ENCODE data around the gene MZF1.

The MZF1 gene

DNA sequence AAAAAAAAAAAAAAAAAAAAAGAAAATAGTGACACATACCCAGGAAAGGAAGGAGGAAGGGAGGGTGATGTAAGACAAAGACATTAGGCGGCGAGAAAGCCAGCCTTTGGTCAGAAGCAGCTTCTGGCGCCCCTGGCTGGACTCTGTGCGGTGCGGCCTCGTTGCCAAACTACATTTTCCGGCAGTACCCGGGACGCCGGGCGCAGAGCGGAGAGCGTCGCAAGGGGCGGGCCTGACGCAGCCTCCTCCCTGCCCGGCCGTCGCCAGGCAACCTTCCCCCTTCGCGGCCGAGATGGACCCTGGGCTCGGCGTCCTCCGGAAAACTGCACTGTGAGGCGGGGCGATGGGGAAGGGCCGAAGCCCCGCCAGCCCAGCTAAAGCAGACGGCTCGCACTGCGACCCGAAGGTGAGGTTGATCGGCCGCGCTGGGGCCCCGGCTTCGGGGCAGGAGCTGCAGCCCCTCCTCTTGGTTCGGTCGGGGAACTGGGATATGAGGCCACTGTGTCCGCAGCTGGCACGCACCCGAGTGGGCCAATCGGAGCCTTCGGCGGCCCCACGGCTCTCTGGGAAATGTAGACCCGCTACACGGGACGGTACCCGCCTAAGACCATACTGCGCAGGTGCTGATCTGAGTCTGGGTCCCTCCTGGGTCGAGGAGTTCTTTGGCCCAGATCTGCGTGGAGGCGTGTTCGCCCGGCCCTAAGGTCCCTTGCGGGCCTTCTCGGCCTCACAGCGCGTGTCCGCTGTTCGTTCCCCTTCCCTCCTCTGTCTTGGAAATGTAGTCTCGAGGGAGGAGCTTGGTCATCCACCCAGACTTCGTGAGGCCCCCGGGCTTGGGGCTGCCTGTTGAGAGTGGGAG is 2.3 kb upstream of the MZF1 start:
- peak; percentile 85 to 90 for DNase-seq (ENCODE audit: low spot score in 2 of 2)
- Histone ChIP-seq H3K9me3 (no peaks in the 10 kb centered on the region), H3K27me3 (ENCODE audit: low read depth) (no peaks in the 10 kb centered on the region), H3K36me3 (replicated peaks) (no peaks in the 10 kb centered on the region; the same call in 1 of the 2 replicates), H3K4me3 (peak overlapping the region; percentile 82), H3K4me1 (peaks cover 8% of the 10 kb centered on the region)
- in situ Hi-C loops (cut with MboI; ENCODE audit: low sequenced_read_pairs), result no loop called here

DNA sequence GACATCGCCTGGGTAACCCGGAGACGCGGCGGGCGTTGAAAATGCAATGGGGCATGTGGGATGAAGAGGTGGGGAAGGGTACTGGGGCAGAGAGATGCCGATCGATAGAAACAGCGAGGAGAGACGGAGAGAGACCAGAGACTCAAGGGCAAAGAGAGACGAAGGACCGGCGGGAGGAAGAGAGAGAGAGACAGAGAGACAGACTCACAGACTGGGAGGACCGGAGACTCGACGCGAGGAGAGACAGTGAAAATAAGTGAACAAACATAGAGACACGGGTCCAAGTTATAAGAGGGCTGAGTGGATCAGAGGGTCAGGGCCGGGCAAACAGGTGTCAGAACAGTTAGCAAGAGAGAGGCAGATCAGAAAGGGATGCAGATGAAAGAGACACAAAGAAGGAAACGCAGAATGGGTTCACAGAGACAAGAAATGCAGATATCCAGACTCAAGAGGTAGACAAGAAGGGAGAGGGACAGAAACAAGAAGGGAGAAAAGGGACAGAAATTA is 576 bp upstream of the MZF1 start:
- in situ Hi-C loops (cut with MboI; ENCODE audit: low sequenced_read_pairs), result no loop called here
- H3K4me1 ChIP-seq, result peaks cover 8% of the 10 kb centered on the region
- no peaks in the 10 kb centered on the region for H3K27me3 ChIP-seq (ENCODE audit: low read depth)
- peak overlapping the region; percentile 65 for H3K4me3 ChIP-seq
- DNase-seq (ENCODE audit: low spot score in 2 of 2), result no peak
- no peaks in the 10 kb centered on the region for H3K9me3 ChIP-seq
- H3K36me3 ChIP-seq (replicated peaks), result no peaks in the 10 kb centered on the region; the same call in none of the 2 replicates

DNA sequence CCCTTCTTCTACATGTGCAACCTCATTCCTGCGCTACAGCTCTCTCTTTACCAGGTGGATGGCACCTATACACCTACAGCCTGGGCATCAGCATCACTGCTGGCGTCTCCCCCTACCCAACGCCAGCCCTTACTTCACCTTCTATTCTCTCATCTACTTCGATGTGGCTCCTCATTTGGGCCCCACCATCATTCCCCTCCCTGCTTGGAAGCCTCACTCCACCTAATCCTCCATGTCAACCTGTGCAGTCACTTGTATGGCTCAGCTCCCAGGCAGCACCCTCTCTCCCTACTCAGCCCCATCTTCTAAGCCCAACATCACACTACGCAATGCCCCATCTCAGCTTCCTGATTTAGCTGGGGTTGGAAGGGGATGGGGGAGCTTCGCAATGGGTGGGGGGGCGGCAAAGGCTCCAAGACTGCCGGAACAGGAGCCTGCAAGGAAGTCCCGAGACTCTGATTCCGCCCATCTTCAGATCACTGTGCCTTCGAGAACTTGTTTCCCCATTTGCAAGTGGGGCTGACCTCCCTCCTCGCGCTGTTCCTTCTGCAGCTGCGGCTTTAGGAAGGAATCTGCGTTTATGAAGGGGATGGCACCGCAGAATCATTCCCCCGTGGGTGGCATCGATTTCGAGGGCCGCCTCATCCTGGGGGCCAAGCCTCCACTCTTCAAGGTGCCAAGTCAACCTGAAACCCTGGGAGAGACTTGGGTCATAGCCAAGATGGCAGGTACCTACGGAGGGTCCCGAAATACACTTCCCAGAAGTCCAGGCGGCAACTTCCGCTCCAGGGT is 913 bp downstream of the MZF1 start:
- in situ Hi-C loops (cut with MboI; ENCODE audit: low sequenced_read_pairs), result no loop called here
- Histone ChIP-seq H3K4me3 (peak overlapping the region; percentile 65), H3K9me3 (no peaks in the 10 kb centered on the region), H3K27me3 (ENCODE audit: low read depth) (no peaks in the 10 kb centered on the region), H3K4me1 (peaks cover 8% of the 10 kb centered on the region), H3K36me3 (replicated peaks) (no peaks in the 10 kb centered on the region; the same call in none of the 2 replicates)
- DNase-seq (ENCODE audit: low spot score in 2 of 2), result peak in 1 of 2 experiments; percentile 5

DNA sequence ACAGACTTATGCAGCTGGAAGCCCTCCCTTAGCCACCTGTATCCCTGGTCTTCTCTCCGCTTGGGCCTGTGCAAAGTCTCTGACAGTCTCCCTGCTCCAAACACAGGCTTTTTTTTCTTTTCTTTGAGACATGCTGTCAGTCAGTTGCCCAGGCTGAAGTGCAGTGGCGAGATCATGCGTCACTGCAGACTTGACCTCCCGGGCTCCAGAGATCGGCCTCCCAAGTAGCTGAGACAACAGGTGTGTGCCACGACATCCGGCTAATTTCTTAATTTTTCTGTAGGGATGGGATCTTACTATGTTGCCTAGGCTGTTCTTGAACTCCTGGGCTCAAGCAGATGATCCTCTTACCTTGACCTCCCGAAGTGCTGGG is 1.6 kb downstream of the MZF1 start:
- Histone ChIP-seq H3K27me3 (ENCODE audit: low read depth) (no peaks in the 10 kb centered on the region), H3K9me3 (no peaks in the 10 kb centered on the region), H3K36me3 (replicated peaks) (no peaks in the 10 kb centered on the region; the same call in none of the 2 replicates), H3K4me3 (no peak overlapping the region), H3K4me1 (peaks cover 8% of the 10 kb centered on the region)
- in situ Hi-C loops (cut with MboI; ENCODE audit: low sequenced_read_pairs), result no loop called here
- peak in 1 of 2 experiments; percentile 4 for DNase-seq (ENCODE audit: low spot score in 2 of 2)

DNA sequence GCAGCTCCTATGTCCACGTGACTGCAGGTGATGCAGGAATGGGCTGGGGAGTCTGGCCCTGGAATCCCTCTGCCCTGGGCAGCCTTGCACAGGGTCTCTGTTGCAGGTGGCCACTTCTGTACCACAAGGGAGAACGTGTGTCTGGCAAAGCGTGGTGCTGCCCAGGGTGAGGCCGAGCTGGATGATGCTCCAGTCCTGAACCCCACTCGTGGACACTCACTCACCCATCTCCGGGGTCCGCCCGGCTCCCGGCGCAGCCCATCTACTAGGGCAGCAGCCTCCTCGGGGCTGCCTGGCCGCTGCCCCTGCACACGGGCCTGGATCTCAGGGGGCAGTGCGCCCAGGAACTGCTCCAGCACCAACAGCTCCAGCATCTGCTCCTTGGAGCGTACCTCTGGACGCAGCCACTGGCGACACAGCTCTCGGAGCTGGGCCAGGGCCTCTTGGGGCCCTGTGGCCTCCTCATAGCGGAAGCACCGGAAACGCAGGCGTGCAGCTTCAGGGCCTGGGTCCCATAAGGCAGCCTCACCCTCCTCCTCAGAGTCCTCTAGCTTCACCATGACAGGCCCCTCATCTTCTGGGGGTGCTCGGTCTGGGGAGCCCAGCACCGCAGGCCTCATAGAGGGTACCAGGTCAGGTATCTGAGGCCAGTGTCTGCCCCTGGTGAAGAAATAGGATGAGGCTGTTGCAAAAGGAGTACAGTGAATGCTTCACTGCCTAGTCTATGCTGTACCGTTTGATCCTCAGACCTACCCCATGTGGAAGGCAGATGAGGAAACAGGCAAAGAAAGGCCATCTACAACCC is 2.2 kb downstream of the MZF1 start:
- DNase-seq (ENCODE audit: low spot score in 2 of 2), result peak in 1 of 2 experiments; percentile 8
- Histone ChIP-seq H3K27me3 (ENCODE audit: low read depth) (no peaks in the 10 kb centered on the region), H3K4me1 (peaks cover 8% of the 10 kb centered on the region), H3K9me3 (no peaks in the 10 kb centered on the region), H3K36me3 (replicated peaks) (no peaks in the 10 kb centered on the region; the same call in none of the 2 replicates), H3K4me3 (no peak overlapping the region)
- in situ Hi-C loops (cut with MboI; ENCODE audit: low sequenced_read_pairs), result no loop called here

DNA sequence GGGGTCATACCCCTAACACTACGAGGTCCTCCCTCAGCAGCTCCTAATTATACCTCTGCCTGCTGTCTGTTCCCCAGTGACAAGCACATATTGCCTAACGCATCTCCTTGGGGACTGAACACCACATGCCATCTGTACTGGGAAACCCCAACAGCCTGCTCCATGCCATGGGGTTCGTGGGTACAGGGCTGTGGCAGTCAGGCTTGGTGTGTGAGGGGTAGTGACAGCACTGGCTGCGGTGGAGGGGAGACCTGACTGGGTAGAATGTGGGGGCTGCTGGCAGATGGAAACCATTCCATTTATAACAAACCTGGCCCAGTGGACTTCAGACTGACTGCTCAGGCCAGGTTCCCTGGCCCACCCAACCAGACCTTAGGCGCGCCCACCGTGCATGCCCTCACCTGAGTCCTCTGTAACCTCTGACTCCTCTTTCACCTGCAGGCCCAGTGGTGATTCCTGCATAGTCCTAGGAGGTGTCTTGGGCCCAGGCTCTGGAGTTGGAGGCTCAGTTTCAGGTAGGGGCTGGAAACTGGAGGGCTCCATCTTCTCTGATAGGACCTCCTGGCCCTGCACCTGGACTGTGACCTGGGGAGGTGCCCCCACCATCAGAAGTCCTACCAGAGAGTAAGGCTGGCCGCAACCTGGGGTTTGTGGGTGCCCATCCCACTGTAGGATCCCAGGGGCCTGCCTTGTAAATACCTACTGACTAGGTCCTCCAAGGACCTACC is 3.0 kb downstream of the MZF1 start:
- no peaks in the 10 kb centered on the region for H3K27me3 ChIP-seq (ENCODE audit: low read depth)
- peak in 1 of 2 experiments; percentile 9 for DNase-seq (ENCODE audit: low spot score in 2 of 2)
- H3K4me1 ChIP-seq, result peaks cover 8% of the 10 kb centered on the region
- H3K36me3 ChIP-seq (replicated peaks), result no peaks in the 10 kb centered on the region; the same call in none of the 2 replicates
- H3K9me3 ChIP-seq, result no peaks in the 10 kb centered on the region
- no peak overlapping the region for H3K4me3 ChIP-seq
- in situ Hi-C loops (cut with MboI; ENCODE audit: low sequenced_read_pairs), result no loop called here

DNA sequence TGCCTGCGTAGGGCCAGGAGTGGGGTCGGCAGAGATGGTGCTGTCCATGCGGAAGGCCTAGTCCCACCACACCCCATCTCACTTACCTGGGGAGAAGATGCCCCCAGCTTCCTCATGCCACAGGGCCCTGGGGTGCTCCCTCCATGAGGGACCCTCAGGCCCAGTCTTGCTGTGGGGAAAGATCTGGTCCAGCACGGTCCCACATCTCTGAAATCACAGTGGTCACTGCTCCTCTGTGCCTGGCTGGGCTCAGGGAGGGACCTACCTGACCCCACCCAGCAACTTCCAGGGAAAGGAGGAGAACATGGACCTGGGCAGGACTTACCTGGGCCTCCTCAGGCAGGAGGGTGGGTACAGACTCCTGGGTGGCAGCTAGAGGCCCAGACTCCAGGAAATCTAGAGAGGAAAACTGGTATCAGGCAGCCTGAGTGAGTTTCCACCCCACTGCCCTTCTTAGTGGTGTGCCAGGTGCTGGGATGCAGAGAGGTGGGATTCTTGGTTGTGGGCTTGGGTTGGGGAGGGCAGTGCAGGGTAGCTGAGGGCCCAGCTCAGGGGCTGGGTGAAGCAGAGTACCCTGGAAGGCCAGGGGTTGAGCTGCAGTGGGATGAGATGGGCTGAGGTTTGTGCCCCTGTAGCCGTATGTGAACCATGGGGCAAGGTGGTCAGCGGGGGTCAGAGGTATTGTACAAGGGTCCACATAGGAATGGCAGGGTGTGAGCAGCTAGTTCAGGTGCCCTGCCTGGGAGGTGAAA is 3.8 kb downstream of the MZF1 start:
- H3K36me3 ChIP-seq (replicated peaks), result no peaks in the 10 kb centered on the region; the same call in none of the 2 replicates
- in situ Hi-C loops (cut with MboI; ENCODE audit: low sequenced_read_pairs), result no loop called here
- H3K4me1 ChIP-seq, result peaks cover 8% of the 10 kb centered on the region
- no peaks in the 10 kb centered on the region for H3K27me3 ChIP-seq (ENCODE audit: low read depth)
- H3K9me3 ChIP-seq, result no peaks in the 10 kb centered on the region
- H3K4me3 ChIP-seq, result no peak overlapping the region
- DNase-seq (ENCODE audit: low spot score in 2 of 2), result peak in 1 of 2 experiments; percentile 7

DNA sequence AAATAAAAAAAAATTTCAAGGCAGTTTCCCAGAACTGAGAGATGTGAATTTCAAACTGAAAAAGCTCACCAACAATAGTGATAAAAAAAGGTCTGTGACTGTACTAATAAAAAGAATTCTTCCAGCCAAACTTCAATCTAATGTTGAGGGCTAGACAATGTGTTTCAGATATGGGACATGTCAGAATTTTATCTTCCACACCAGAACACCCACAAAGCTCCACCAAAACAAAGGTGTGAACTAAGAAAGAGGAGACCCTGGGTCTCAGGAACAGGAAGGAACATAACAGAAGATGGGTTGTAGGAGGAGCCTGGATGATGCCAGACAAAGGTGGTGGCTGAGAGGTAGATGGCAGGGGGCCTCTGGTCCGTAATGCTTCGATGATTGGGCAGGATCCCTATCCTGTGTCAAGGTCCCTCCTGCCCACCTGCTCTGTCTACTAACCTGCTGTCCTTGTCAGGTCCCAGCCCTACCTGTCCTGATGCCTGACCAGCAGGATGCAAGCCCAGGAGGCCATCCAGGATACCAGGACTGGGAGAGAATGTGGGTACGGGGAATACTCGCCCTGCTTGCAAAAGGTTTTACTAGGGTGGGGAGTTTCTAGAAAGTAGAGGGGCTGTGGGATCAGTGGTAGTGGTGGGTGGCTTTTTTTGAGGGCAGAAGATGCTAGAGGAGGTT is 4.5 kb downstream of the MZF1 start:
- no peaks in the 10 kb centered on the region for H3K27me3 ChIP-seq (ENCODE audit: low read depth)
- in situ Hi-C loops (cut with MboI; ENCODE audit: low sequenced_read_pairs), result no loop called here
- H3K9me3 ChIP-seq, result no peaks in the 10 kb centered on the region
- H3K4me3 ChIP-seq, result no peak overlapping the region
- peak in 1 of 2 experiments; percentile 4 for DNase-seq (ENCODE audit: low spot score in 2 of 2)
- H3K4me1 ChIP-seq, result peaks cover 3% of the 10 kb centered on the region; the same call in 1 of the 2 replicates
- H3K36me3 ChIP-seq (replicated peaks), result no peaks in the 10 kb centered on the region; the same call in none of the 2 replicates

DNA sequence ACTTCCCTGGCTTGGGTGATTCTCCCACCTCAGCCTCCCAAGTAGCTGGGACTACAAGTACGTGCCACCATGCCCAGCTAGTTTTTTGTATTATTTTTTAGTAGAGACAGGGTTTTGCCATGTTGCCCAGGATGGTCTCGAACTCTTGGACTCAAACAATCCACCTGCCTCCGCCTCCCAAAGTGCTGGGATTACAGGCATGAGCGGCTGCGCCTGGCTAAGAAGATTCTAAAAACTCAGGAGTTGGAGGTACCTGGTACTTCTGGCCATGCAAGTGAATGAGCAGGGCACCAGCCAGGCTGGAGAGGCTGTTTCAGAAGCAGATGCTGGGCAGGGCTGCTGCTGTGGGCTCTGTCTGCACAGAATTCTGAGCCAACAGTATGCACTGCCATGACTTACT is 6.1 kb downstream of the MZF1 start:
- in situ Hi-C loops (cut with MboI; ENCODE audit: low sequenced_read_pairs), result no loop called here
- Histone ChIP-seq H3K4me3 (no peak overlapping the region), H3K9me3 (no peaks in the 10 kb centered on the region), H3K4me1 (no peaks in the 10 kb centered on the region), H3K36me3 (replicated peaks) (no peaks in the 10 kb centered on the region; the same call in none of the 2 replicates), H3K27me3 (ENCODE audit: low read depth) (no peaks in the 10 kb centered on the region)
- DNase-seq (ENCODE audit: low spot score in 2 of 2), result no peak

DNA sequence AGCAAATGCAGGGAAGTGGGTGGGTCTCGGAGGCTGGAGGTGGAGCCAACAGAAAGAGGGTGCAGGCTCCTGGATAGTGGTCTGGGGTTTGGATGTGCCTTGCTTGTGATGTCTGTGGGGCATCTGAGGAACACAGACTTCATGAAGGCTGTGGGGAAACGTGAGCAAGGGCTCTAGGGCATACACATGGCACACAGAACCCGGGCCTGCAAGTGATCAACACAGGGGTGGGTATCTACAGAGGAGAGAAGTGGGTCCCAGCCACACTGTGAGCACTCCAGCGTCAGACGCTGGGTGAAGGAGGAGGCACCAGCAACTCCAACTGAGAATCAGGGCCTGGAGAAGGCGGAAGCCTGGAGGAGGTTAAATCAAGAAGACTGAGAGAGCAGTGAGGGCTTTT is 9.3 kb downstream of the MZF1 start:
- no peak overlapping the region for H3K4me3 ChIP-seq

DNA sequence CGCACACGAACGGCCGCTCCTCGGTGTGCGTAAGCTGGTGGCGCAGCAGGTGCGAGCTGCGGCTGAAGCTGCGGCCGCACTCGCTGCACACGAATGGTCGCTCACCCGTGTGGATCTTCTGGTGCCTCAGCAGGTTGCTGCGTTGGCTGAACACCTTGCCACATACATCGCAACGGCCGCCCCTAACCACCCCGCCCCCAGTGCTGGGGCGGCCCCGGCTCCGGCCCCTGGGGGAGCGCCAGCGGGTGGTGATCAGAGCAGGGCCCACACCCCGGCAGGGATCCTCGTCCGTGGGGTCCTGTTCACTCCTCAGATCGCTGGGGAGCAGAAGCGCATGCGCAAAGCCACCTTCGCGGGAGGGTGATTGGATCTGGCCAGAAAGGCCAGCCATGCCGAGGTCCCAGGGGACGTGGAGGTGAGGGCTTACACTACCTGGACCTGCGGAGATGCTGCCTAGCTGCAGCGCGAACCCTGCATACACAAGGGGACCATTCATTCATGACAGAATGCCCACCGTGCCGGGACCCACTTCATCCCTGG is 10.0 kb downstream of the MZF1 start:
- no peaks in the 10 kb centered on the region for H3K27me3 ChIP-seq (ENCODE audit: low read depth)
- H3K36me3 ChIP-seq (replicated peaks), result peaks cover 6% of the 10 kb centered on the region; the same call in 1 of the 2 replicates
- DNase-seq (ENCODE audit: low spot score in 2 of 2), result peak in 1 of 2 experiments; percentile 1
- no peaks in the 10 kb centered on the region for H3K9me3 ChIP-seq
- peaks cover 6% of the 10 kb centered on the region for H3K4me1 ChIP-seq
- H3K4me3 ChIP-seq, result no peak overlapping the region
- in situ Hi-C loops (cut with MboI; ENCODE audit: low sequenced_read_pairs), result no loop called here

More for the DNA sequence above, 9.3 kb downstream of the MZF1 start:
- peak in 1 of 2 experiments; percentile 2 for DNase-seq (ENCODE audit: low spot score in 2 of 2)
- peaks cover 6% of the 10 kb centered on the region; the same call in 1 of the 2 replicates for H3K36me3 ChIP-seq (replicated peaks)
- peaks cover 6% of the 10 kb centered on the region for H3K4me1 ChIP-seq
- H3K9me3 ChIP-seq, result no peaks in the 10 kb centered on the region
- in situ Hi-C loops (cut with MboI; ENCODE audit: low sequenced_read_pairs), result no loop called here
- no peaks in the 10 kb centered on the region for H3K27me3 ChIP-seq (ENCODE audit: low read depth)

All from HAP-1 (cell line).